Ishikawa (cell line): ENCODE measurements around the gene SH3RF3.

Experiments used
- CEBPB ChIP-seq: IDR thresholded peaks from 2 replicates; pipeline ENCODE4 v1.6.1; 2012
- CREB1 ChIP-seq: IDR thresholded peaks from 2 replicates; pipeline ENCODE4 v1.6.1; 2012; ENCODE audit warnings: low read depth
- EGR1 ChIP-seq: IDR thresholded peaks from 2 replicates; pipeline ENCODE4 v1.6.1; 2012
- EP300 ChIP-seq: IDR thresholded peaks from 2 replicates; pipeline ENCODE4 v1.6.1; 2012; ENCODE audit warnings: borderline replicate concordance
- FOXM1 ChIP-seq: IDR thresholded peaks from 2 replicates; pipeline ENCODE4 v1.6.1; 2012; ENCODE audit warnings: low read depth, borderline replicate concordance
- MAX ChIP-seq: IDR thresholded peaks from 2 replicates; pipeline ENCODE4 v1.6.1; 2012
- NFIC ChIP-seq: IDR thresholded peaks from 2 replicates; pipeline ENCODE4 v1.6.1; 2012
- RAD21 ChIP-seq: IDR thresholded peaks from 2 replicates; pipeline ENCODE4 v1.6.1; 2012; ENCODE audit warnings: low read depth
- TAF1 ChIP-seq: IDR thresholded peaks from 2 replicates; pipeline ENCODE4 v1.6.1; 2012; ENCODE audit warnings: low read depth, mild to moderate bottlenecking
- TCF12 ChIP-seq: IDR thresholded peaks from 2 replicates; pipeline ENCODE4 v1.6.1; 2012; ENCODE audit warnings: low read depth
- TEAD4 ChIP-seq: IDR thresholded peaks from 2 replicates; pipeline ENCODE4 v1.6.1; 2012
- YY1 ChIP-seq: IDR thresholded peaks from 2 replicates; pipeline ENCODE4 v1.6.1; 2012; ENCODE audit warnings: low read depth
- ZBTB7A ChIP-seq: IDR thresholded peaks from 2 replicates; pipeline ENCODE4 v1.6.1; 2012; ENCODE audit warnings: low read depth
- TF ChIP-seq, protein P1 (sequence below): IDR thresholded peaks from 2 replicates; pipeline ENCODE4 v1.6.1; 2012
- TF ChIP-seq, protein P2 (sequence below): IDR thresholded peaks from 2 replicates; pipeline ENCODE4 v1.6.1; 2012; ENCODE audit warnings: low read depth, mild to moderate bottlenecking

SH3RF3 gene

DNA sequence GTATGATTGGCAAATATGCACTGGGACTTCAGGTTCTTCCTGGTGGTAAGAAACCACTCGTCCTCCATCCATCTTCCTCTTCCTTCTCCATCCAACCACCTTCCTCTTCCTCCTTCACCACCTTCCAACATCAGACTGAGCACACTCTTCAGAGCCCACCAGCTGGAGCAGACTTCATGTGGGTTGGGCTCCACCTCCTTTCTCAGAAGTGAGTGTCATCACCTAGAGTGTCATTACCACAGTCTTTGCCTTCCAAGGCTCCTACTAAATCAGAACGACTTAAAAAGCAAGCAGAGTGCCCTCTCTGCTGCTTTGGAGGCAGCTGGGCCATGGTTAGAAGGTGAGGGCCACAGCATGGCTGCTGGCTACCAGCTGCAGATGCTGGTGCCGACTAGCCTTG lies 171.6 kb downstream of the SH3RF3 start:
- no peak for TF ChIP-seq CREB1
- TF ChIP-seq NFIC: no peak
- TF ChIP-seq, protein P1, sequence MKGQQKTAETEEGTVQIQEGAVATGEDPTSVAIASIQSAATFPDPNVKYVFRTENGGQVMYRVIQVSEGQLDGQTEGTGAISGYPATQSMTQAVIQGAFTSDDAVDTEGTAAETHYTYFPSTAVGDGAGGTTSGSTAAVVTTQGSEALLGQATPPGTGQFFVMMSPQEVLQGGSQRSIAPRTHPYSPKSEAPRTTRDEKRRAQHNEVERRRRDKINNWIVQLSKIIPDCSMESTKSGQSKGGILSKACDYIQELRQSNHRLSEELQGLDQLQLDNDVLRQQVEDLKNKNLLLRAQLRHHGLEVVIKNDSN: no peak
- no peak for TF ChIP-seq FOXM1
- no peak for TF ChIP-seq CEBPB

- TF ChIP-seq YY1 (no peak), NFIC (no peak), FOXM1 (no peak), TEAD4 (no peak), CEBPB (no peak), RAD21 (no peak), TCF12 (no peak)
- TF ChIP-seq, protein P2, sequence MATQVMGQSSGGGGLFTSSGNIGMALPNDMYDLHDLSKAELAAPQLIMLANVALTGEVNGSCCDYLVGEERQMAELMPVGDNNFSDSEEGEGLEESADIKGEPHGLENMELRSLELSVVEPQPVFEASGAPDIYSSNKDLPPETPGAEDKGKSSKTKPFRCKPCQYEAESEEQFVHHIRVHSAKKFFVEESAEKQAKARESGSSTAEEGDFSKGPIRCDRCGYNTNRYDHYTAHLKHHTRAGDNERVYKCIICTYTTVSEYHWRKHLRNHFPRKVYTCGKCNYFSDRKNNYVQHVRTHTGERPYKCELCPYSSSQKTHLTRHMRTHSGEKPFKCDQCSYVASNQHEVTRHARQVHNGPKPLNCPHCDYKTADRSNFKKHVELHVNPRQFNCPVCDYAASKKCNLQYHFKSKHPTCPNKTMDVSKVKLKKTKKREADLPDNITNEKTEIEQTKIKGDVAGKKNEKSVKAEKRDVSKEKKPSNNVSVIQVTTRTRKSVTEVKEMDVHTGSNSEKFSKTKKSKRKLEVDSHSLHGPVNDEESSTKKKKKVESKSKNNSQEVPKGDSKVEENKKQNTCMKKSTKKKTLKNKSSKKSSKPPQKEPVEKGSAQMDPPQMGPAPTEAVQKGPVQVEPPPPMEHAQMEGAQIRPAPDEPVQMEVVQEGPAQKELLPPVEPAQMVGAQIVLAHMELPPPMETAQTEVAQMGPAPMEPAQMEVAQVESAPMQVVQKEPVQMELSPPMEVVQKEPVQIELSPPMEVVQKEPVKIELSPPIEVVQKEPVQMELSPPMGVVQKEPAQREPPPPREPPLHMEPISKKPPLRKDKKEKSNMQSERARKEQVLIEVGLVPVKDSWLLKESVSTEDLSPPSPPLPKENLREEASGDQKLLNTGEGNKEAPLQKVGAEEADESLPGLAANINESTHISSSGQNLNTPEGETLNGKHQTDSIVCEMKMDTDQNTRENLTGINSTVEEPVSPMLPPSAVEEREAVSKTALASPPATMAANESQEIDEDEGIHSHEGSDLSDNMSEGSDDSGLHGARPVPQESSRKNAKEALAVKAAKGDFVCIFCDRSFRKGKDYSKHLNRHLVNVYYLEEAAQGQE: no peak
Measured at GRCh38 chr2:109301746-109302145, 172.7 kb downstream of the SH3RF3 start.

DNA sequence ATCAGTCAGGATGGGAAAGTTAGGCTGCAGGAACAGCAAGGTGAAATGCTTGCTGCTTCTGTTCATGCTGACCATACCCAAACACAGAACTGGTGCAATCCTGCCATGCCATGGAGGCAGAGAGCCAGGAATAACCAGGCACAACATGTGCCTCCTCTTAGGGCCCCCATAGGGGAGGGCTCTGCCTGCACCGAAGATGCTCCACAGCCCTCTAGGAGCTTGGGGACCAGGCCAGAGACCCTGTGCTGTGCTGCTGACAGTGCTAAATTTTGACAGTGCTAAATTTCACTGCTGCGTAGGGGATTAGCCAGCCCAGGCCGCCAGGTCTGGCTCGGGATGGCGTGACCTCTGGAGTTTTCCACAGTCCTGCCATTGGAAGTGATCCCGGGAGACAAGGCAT lies 173.3 kb downstream of the SH3RF3 start:
- TF ChIP-seq EGR1 (no peak), FOXM1 (no peak), TEAD4 (no peak), RAD21 (no peak), YY1 (no peak), CEBPB (no peak), ZBTB7A (no peak), TAF1 (no peak), CREB1 (no peak), NFIC (no peak), MAX (no peak), TCF12 (no peak), EP300 (no peak)
- TF ChIP-seq, protein P2: no peak
- TF ChIP-seq, protein P1: no peak

DNA sequence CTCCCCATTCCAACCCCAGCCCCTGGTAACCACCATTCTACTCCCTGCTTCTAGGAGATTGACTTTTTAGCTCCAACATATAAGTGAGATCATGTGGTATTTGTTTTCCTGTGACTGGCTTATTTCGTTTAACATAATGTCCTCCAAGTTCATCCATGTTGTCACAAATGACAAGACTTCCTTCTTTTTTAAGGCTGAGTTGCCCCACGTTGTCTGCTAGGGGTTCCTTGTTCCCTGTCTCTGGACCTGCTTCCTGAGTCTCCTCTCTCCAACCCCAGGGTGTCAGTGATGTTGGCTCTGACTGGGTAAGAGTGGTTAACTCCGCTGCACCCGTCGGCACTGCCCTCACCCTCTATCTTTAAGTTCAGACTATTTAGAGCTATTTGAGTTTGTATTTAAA lies 175.2 kb downstream of the SH3RF3 start:
- TF ChIP-seq MAX (no peak), EP300 (no peak), CREB1 (no peak), ZBTB7A (no peak), EGR1 (no peak), RAD21 (no peak), TCF12 (no peak), TAF1 (no peak), TEAD4 (no peak), FOXM1 (no peak), YY1 (no peak), NFIC (no peak), CEBPB (no peak)
- TF ChIP-seq, protein P2: no peak
- TF ChIP-seq, protein P1: no peak

DNA sequence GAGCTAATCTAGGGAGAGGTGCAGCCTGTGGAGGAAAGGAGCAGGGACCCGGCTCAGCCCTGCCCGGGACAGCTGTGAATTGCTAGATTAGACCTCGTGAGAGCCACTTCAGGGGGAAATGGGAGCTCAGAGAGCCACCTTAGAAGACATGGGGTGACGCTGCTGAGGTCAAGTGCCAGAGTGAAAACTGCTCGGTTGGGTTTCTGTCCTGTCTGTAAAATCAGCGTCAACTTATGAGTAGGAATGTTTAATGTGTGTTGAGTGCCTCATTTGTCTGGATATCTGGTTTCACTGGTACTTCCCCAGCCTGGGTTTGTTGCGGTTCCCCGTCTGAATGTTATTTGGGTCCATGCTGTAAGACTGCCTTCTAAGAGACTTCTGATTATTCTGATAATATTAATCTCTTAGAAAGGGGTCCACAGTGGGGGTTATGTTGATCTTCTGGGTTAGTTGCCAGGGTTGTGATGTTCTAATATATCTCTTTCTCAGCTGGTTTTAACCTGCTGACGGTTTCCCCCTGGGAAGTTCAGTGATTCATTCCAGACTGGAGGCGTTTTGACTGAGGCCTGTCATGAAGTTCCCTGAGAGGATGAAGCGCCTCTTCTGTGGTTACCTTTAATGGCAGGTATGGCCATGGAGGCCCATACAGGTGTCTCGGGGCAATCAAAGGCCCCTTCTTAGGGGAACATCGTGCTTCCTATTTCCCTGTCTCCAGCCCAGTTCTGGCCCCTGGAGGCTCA lies 175.9 kb downstream of the SH3RF3 start:
- no peak for TF ChIP-seq EP300
- TF ChIP-seq, protein P2: no peak
- TF ChIP-seq MAX: no peak
- no peak for TF ChIP-seq NFIC
- TF ChIP-seq TEAD4: no peak
- TF ChIP-seq TCF12: no peak
- TF ChIP-seq TAF1: no peak
- no peak for TF ChIP-seq CREB1
- no peak for TF ChIP-seq ZBTB7A
- no peak for TF ChIP-seq EGR1
- TF ChIP-seq FOXM1: no peak
